Measurements from ENCODE around the gene ODAPH.

DNA sequence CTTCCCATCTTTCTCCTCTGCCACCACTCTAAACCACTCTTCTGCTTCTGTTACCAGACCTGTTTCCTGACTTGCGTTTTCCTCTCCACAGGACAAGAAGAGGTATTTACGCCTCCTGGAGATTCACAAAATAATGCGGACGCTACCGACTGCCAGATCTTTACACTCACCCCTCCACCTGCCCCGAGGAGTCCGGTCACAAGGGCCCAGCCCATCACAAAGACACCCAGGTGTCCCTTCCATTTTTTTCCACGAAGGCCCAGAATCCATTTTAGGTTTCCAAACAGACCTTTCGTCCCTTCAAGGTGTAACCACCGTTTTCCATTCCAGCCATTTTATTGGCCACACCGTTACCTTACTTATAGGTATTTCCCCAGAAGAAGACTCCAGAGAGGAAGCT lies 8.2 kb downstream of the ODAPH start:
- TF ChIP-seq, protein P1, sequence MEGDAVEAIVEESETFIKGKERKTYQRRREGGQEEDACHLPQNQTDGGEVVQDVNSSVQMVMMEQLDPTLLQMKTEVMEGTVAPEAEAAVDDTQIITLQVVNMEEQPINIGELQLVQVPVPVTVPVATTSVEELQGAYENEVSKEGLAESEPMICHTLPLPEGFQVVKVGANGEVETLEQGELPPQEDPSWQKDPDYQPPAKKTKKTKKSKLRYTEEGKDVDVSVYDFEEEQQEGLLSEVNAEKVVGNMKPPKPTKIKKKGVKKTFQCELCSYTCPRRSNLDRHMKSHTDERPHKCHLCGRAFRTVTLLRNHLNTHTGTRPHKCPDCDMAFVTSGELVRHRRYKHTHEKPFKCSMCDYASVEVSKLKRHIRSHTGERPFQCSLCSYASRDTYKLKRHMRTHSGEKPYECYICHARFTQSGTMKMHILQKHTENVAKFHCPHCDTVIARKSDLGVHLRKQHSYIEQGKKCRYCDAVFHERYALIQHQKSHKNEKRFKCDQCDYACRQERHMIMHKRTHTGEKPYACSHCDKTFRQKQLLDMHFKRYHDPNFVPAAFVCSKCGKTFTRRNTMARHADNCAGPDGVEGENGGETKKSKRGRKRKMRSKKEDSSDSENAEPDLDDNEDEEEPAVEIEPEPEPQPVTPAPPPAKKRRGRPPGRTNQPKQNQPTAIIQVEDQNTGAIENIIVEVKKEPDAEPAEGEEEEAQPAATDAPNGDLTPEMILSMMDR (conservative IDR thresholded peaks at IDR 0.05; ENCODE audit: low read depth, low read length) = no peak
- TF ChIP-seq RCOR1 (IDR thresholded peaks at IDR 0.05; ENCODE audit: insufficient replicate concordance, low read length) (no peak), BHLHE40 (IDR thresholded peaks at IDR 0.05; ENCODE audit: low read depth, low read length) (no peak), CEBPB (IDR thresholded peaks at IDR 0.05; ENCODE audit: low read depth, low read length) (no peak), POLR2A (IDR thresholded peaks at IDR 0.05; ENCODE audit: low read depth, low read length) (no peak)
